Epidermal melanocyte (primary cell): ENCODE measurements around the gene TBCK.
"Not testable (repeated sequence)": the region's sequence is repeated elsewhere in the genome, so short reads cannot be mapped to it uniquely, and the experiment has no call there.

Source experiments
- DNase-seq: peaks from one replicate; pipeline ENCODE4 v3.0.0; 2011; ENCODE audit warnings: low spot score; ENCODE audit not compliant: insufficient read length

Gene TBCK

DNA sequence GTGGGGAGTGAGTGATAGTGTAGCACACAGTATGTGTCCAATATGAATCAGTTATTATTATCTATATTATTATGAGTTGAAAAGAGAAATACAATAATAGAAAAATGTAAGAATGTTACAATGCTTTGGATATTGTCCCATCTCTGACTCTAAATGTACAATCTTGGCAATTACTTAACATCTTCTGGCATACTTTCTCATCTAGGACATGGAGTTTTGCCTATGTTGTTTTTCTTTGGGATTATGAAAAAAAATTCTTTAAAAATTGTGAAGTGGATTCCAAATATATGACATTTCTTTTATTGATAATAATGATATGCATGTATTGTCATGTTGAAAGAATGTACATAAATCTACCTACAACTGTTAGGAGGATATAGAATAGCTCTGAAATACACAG is 84.1 kb downstream of the TBCK start:
- DNase-seq, result no peak

- DNase-seq, result no peak
Measured at GRCh38 chr4:106222548-106222947, 93.5 kb downstream of the TBCK start.

GRCh38 chr4:106213291-106213690 is 102.7 kb downstream of the TBCK start:
- not testable (repeated sequence) for DNase-seq

DNA sequence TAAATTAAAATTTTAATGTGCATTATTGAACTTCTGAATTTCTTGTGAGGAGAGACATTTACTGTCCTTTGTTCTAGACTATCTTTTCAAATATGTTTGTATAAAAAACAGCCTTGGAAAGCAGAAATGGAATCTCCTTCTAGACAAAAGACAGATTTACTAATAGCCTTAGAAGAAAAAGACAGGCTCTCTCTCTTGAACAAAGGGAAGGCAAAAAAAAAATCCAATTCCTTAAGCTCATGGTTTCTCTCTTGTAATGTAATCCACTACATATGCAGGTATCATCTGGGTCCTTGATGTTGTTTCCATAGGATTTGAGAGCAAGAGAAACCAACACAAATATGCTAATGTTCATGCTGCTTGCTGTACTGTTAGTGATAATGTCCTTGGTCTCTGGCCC is 106.0 kb downstream of the TBCK start:
- no peak for DNase-seq

GRCh38 chr4:106208481-106209460 is 107.2 kb downstream of the TBCK start:
- no peak for DNase-seq

DNA sequence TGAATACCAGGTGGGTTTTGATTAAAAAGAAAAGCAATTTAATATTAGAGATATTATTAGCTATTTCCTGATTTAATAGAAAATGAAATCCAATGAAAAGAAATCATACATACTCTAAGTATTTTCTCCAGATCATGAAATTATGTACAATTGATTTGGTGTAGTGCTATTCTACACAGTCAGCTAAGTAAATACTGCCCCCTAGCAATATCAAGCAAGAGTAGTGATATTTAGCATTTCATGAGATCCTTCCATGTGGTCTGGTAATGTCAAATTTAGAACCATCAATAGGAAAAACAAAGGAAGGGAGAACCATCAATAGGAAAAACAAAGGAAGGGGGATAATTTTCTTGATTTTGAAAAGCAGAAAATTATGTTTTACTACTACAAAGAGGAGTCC is 114.6 kb downstream of the TBCK start:
- no peak for DNase-seq

DNA sequence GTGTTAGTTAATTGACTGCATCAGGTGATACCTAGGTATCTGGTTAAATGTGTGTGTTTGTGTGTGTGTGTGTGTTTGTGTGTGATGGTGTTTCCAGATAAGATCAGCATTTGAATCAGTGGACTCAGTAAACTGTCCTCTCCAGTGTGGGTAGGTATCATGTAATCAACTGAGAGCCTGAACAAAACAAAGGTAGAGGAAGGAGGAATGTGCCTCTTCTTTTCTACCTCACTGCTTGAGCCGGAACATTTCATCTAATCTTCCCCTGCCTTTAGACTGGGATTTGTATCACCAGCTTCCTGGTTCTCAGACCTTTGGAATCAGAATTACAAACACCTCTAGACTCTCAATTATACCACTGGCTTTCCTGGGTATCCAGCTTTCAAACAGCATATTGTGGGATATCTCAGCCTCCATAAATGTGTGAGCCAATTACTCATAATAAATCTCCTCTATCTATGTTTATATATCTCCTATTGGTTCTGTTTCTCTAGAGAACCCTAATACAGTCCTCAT is 120.5 kb downstream of the TBCK start:
- no peak for DNase-seq

- no peak for DNase-seq
Measured at GRCh38 chr4:106194801-106195200, 121.2 kb downstream of the TBCK start.

GRCh38 chr4:106192131-106192530 is 123.9 kb downstream of the TBCK start:
- no peak for DNase-seq

DNA sequence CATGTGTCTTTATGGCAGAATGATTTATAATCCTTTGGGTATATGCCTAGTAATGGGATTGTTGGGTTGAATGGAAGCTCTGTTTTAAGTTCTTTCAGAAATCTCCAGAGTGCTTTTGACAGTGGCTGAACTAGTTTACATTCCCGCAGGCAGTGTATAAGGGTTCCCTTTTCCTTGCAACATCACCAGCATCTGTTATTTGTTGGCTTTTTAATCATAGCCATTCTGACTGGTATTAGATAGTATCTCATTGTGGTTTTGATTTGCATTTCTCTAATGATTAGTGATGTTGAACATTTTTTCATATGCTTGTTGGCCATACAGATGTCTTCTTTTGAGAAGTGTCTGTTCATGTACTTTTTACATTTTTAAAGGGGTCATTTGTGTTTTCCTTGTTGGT is 129.8 kb downstream of the TBCK start:
- DNase-seq, result no peak

DNA sequence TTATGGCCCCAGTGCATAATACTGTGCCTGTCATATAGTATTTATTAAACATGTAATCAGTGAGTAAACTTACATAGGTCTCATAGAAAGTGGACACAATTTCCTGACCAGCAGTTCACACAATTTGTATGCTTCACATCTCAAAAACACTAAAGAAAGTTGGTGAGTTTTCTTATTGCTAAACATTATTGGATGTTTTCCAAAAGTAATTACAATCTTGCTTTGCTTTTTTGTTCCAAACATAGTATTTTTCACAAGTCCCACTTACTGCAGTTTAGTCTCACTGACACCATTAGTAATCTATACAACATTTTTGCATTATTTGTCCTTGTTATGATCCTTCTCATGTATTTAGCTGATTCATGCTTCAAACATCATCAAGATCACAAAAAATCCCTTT is 132.5 kb downstream of the TBCK start:
- DNase-seq, result no peak

- no peak for DNase-seq
Measured at GRCh38 chr4:106172861-106173260, 143.1 kb downstream of the TBCK start.

- DNase-seq, result no peak
Measured at GRCh38 chr4:106165351-106166010, 150.5 kb downstream of the TBCK start.

DNA sequence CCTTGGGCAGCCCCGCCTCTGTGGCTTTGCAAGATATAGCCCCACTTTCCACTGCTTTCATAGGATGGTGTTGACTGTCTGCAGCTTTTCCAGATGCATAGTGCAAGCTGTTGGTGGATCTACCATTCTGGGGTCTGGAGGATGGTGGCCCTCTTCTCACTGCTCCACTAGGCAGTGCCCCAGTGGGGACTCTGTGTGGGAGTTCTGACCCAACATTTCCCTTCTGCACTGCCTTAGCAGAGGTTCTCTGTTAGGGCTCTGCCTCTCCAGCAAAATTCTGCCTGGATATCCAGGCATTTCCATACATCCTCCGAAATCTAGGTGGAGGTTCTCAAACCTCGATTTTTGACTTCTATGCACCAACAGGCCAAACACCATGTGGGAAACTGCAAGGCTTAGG is 153.7 kb downstream of the TBCK start:
- no peak for DNase-seq

DNA sequence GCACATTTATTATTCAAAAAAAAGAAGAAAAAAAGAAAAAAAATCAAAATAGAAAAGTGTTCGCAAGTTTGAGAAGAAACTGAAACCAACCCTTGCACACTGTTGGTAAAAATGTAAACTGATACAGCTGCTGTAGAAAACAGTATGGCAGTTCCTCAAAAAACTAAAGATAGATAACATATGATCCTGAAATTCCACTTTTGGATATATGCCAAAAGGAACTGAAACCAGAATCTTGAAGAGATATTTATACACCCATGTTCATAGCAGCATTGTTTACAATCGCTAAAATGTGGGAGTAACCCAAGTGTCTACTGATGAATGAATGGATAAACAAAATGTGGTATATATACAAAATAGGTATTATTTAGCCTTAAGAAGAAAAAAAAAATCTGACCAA is 155.4 kb downstream of the TBCK start:
- no peak for DNase-seq

DNA sequence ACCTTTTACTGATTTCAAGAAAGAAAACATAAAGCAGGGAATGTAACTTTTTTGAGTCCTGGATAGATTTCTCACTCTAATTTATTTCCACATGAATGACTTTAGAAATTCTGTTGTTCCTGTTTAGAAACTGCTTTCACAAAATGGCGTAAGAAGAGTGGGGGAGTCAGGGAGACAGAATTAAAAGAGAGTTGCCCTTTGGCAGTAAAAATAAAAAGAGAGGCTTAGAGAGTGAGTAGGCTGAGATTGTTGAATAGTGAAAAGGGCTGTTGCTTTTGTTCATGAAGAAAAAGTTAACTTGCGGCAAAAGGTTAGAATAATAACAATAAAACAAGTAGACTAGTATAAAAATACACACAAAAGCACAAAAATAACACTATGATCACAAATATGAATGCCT is 166.1 kb downstream of the TBCK start:
- DNase-seq, result no peak

DNA sequence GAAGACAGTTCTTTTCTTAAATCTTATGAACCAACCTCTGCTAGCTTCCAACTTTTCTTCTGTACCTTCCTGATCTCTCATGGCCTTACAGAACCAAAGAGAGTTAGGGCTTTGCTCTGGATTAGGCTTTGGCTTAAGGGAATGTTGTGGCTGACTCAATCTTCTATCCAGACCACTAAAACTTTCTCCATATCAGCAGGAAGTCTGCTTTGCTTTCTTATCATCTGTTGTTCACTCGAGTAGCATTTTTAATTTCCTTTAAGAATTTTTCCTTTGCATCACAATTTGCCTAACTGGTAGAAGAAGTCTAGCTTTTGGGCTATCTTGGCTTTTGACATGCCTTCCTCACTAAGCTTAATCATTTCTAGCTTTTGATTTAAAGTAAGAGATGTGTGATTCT is 167.0 kb downstream of the TBCK start:
- no peak for DNase-seq

DNA sequence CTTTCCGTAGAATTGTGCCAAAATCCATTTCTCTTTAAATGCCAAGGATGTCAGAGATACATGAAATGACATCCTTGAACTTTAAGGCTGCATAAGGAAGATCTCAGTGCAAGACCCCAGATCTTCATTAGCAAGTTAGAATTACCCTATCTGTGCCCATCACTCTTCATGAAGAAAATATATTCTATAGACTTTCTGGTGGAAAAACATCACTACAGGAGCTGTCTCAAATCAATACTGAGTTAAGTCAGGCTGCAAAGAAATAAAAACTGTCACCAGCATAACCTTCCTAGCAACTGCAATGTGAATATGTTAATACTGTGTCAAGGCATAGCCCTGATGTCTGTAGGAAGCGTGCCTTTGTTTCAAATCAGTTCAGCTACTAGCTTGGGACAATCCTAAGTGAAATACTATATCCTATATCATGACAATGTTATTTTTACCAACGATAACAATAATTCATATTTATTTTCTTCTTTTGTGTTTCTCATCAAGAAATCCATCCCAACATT is 173.3 kb downstream of the TBCK start:
- no peak for DNase-seq

DNA sequence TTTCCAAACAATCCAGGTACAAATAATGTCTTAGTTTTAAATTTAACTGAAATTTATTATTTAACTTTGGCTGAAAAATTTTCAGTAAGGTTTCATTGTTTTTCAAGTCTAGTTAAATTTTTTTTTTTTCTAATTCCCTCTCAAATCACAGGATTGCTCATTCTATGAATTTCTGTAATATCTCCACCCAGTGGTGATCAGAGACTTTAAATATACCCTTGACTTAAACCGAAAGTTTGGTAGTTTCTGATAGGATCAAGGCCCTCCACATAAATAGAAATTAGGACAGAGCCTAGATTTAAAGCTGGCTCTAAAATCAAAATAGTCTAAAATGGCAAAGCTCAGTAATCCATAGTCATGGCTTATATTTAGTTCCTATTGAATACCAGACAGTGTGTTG is 175.4 kb downstream of the TBCK start:
- no peak for DNase-seq

DNA sequence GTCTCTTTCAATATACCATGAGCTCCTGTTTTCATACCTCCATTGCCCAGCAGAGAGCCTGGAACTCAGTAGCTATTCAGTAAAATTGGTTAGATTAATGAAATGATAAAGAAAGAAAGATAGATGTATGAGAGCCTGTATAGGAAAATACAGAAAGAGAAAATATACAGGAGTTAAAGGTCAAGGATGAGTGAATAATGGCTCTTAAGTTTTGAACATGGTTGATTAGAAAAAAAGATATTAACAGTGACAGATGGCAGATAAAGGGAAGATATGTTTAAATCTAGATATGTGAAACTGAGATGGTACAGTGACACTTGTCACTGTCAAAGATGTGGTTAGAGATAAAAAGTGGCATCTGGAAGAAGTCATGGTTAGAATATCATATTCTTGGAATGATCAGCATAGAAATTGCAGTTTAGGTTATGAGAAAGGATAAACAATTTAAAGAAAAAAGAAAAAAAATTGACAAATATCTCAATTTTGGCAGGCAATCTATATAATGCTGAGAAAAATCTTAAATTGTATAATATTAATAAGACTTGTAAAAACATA is 179.2 kb downstream of the TBCK start:
- no peak for DNase-seq

- no peak for DNase-seq
Measured at GRCh38 chr4:106132045-106132444, 184.0 kb downstream of the TBCK start.

GRCh38 chr4:106126062-106126461 is 189.9 kb downstream of the TBCK start:
- no peak for DNase-seq
